Fibroblast of pulmonary artery (primary cell): Measurements from ENCODE around the gene SLC45A1.
"Not testable (repeated sequence)": the region's sequence is repeated elsewhere in the genome, so short reads cannot be mapped to it uniquely, and the experiment has no call there.

Experiments used
- DNase-seq: peaks from one replicate; pipeline ENCODE4 v3.0.0-alpha.2; 2010; ENCODE audit warnings: low read depth
- H3K4me3 ChIP-seq: replicated peaks from 2 replicates; pipeline ENCODE4 v1.5.1; 2011; ENCODE audit warnings: low read depth, mild to moderate bottlenecking, control low read depth, low read length, moderate library complexity
- TF ChIP-seq, protein P1 (sequence below): IDR thresholded peaks from 2 replicates; pipeline ENCODE4 v1.5.1; 2011; ENCODE audit warnings: mild to moderate bottlenecking, control low read depth, low read length, inconsistent platforms; ENCODE audit errors: missing control alignments

SLC45A1 gene

DNA sequence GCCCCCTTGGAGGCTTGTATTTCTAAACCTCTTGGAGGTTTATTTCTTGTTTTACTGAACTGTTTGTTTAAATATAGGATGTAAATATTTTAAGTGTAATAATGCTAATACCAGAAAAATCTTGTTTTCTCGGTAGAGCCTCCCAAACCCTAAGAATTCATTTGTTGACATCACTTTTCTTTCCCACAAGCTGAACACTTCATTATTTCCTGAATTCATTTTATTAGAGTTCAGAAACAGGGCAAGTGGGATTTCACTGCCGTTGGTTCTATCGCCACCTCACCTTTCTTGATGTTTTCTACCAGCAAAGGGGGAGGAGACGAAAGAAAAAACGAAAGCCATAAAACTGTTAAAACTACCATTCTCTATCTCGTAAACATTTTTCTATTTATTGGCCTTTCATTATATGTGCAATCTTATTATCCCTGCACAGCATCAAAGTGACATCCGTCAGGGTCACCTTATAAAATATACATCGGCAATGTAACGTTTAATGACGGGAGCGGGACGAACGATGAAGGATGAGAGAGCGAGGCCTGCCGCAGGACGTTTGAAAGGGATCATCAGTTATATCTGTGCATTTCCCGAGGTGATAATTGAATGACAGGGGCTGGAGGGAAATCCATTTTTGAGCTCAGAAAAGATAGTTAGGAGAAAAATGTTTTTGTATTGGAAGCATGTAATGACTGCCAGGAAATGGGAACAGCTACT lies 59.5 kb downstream of the SLC45A1 start:
- no peak for DNase-seq
- TF ChIP-seq, protein P1, sequence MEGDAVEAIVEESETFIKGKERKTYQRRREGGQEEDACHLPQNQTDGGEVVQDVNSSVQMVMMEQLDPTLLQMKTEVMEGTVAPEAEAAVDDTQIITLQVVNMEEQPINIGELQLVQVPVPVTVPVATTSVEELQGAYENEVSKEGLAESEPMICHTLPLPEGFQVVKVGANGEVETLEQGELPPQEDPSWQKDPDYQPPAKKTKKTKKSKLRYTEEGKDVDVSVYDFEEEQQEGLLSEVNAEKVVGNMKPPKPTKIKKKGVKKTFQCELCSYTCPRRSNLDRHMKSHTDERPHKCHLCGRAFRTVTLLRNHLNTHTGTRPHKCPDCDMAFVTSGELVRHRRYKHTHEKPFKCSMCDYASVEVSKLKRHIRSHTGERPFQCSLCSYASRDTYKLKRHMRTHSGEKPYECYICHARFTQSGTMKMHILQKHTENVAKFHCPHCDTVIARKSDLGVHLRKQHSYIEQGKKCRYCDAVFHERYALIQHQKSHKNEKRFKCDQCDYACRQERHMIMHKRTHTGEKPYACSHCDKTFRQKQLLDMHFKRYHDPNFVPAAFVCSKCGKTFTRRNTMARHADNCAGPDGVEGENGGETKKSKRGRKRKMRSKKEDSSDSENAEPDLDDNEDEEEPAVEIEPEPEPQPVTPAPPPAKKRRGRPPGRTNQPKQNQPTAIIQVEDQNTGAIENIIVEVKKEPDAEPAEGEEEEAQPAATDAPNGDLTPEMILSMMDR, result no peak
- H3K4me3 ChIP-seq, result no peak overlapping the region

DNA sequence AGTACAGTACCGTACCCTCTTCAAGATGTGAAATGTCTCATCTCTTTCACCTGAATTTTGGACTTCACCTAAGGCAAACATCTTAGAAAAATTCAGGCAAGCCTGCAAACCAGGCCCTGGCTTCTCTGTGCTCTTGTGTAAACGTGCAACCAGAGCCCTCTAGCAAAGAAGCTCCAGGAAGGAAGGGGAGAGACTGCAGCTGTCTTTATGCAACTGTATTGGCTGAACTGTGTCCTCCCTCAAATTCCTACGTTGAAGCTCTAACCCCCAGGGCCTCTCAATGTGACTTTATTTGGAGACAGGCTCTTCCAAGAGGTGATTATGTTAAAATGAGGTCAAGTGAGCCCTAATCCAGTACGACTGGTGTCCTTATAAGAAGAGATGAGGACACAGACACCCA lies 60.3 kb downstream of the SLC45A1 start:
- H3K4me3 ChIP-seq, result no peak overlapping the region
- TF ChIP-seq, protein P1, result no peak
- DNase-seq, result peak; percentile 67

GRCh38 chr1:8378981-8379470 lies 61.1 kb downstream of the SLC45A1 start:
- DNase-seq, result no peak
- TF ChIP-seq, protein P1, result no peak

DNA sequence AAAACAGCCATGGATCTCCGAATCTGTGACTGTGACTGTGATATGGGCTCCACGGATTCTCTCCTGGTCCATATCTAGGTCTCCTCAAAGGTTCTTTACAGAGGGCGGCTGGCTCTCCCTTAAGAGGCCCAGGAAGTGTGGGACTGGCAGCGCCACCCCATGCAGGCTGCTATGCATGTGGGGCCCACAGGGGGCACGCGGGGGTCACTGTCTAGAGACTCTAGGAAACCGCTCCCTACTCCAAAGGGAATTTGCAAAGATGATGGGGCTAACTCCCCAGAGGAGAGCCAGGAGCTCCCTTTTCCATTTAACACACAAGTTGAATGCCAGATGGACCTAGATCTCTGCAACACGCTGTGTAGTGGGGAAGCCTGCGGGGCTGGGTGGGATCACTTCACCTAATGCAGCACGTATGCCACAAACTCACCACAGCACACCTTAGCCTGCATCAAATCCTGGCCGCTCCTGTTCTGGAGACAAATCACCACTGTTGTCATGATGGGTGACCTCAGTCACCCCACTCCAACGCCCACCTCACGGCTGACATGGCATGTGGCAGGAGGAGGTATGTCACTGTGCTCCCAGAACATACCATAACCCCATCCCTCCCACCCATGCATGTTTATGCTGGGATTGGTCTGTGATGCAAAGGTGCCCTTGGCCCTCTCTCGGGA lies 61.7 kb downstream of the SLC45A1 start:
- TF ChIP-seq, protein P1, result no peak
- DNase-seq, result no peak
- no peak overlapping the region for H3K4me3 ChIP-seq

More at GRCh38 chr1:8378981-8379470, 61.1 kb downstream of the SLC45A1 start:
- no peak overlapping the region for H3K4me3 ChIP-seq

- DNase-seq, result not testable (repeated sequence)
Observed at GRCh38 chr1:8380310-8380709, 62.4 kb downstream of the SLC45A1 start.

GRCh38 chr1:8381618-8382017 lies 63.7 kb downstream of the SLC45A1 start:
- peak; percentile 28 for DNase-seq
- no peak overlapping the region for H3K4me3 ChIP-seq
- TF ChIP-seq, protein P1, result no peak

More at GRCh38 chr1:8380310-8380709, 62.4 kb downstream of the SLC45A1 start:
- H3K4me3 ChIP-seq, result not testable (repeated sequence)

GRCh38 chr1:8382051-8382505 lies 64.2 kb downstream of the SLC45A1 start:
- no peak overlapping the region for H3K4me3 ChIP-seq
- peak; percentile 21 for DNase-seq
- TF ChIP-seq, protein P1, result no peak
